BLaER1 treated with 17β-estradiol and CSF1 and Interleukin-3, amounts not matched to agents 10 nM and 100 nM (cell line): ENCODE results near the gene ASTN1.

Experiments used
- H3K27ac ChIP-seq, 11 experiments: shearing (Covaris generic); formaldehyde crosslinking; 2 replicates each; pipeline ENCODE4 v1.8.1; 2022
- H3K27me3 ChIP-seq, 11 experiments: shearing (Covaris generic); formaldehyde crosslinking; 2 replicates each; pipeline ENCODE4 v1.8.1; 2022
- H3K36me3 ChIP-seq, 11 experiments: shearing (Covaris generic); formaldehyde crosslinking; 2 replicates each; pipeline ENCODE4 v1.8.1; 2022
- H3K4me1 ChIP-seq, 10 experiments: shearing (Covaris generic); formaldehyde crosslinking; 2 replicates each; pipeline ENCODE4 v1.8.1; 2022
- H3K4me2 ChIP-seq, 11 experiments: shearing (Covaris generic); formaldehyde crosslinking; 2 replicates each; pipeline ENCODE4 v1.8.1; 2022
- H3K4me3 ChIP-seq, 10 experiments: shearing (Covaris generic); formaldehyde crosslinking; 2 replicates each; pipeline ENCODE4 v1.8.1; 2022
- H3K9ac ChIP-seq, 11 experiments: shearing (Covaris generic); formaldehyde crosslinking; 2 replicates each; pipeline ENCODE4 v1.8.1; 2022
- H3K9me3 ChIP-seq, 11 experiments: shearing (Covaris generic); formaldehyde crosslinking; replicated peaks in 1 of 11; 2 replicates each; pipeline ENCODE4 v1.8.1; 2022
- H4K20me1 ChIP-seq, 11 experiments: shearing (Covaris generic); formaldehyde crosslinking; 2 replicates each; pipeline ENCODE4 v1.8.1; 2022
- Cebpa-rat ChIP-seq, 11 experiments: shearing (Covaris generic); IDR thresholded peaks; 2 replicates each; pipeline ENCODE4 v1.8.1; 2022

Gene ASTN1

GRCh38 chr1:177045151-177045550 lies 119.4 kb downstream of the ASTN1 start:
- no peaks in the 10 kb centered on the region for H3K36me3 ChIP-seq
- H3K4me2 ChIP-seq: no peak overlapping the region
- no peaks in the 10 kb centered on the region for H4K20me1 ChIP-seq
- no peak for TF ChIP-seq Cebpa-rat (IDR thresholded peaks at IDR 0.05)
- no peak overlapping the region for H3K4me3 ChIP-seq
- no peak overlapping the region for H3K9ac ChIP-seq
- no peaks in the 10 kb centered on the region for H3K27me3 ChIP-seq
- no peak overlapping the region for H3K27ac ChIP-seq
- no peaks in the 10 kb centered on the region for H3K9me3 ChIP-seq
- no peaks in the 10 kb centered on the region for H3K4me1 ChIP-seq

- Histone ChIP-seq H3K4me1 (no peaks in the 10 kb centered on the region), H3K27me3 (no peaks in the 10 kb centered on the region), H4K20me1 (no peaks in the 10 kb centered on the region), H3K4me3 (no peak overlapping the region), H3K9ac (no peak overlapping the region), H3K9me3 (no peaks in the 10 kb centered on the region), H3K4me2 (no peak overlapping the region), H3K27ac (no peak overlapping the region), H3K36me3 (no peaks in the 10 kb centered on the region)
- TF ChIP-seq Cebpa-rat (IDR thresholded peaks at IDR 0.05): no peak
Observed at GRCh38 chr1:177044390-177044789, 120.1 kb downstream of the ASTN1 start.

- Histone ChIP-seq H3K27me3 (no peaks in the 10 kb centered on the region), H3K27ac (no peak overlapping the region), H3K9ac (no peak overlapping the region), H3K4me3 (no peak overlapping the region), H4K20me1 (no peaks in the 10 kb centered on the region), H3K4me2 (no peak overlapping the region), H3K36me3 (no peaks in the 10 kb centered on the region), H3K9me3 (no peaks in the 10 kb centered on the region), H3K4me1 (no peaks in the 10 kb centered on the region)
- no peak for TF ChIP-seq Cebpa-rat (IDR thresholded peaks at IDR 0.05)
Observed at GRCh38 chr1:177043597-177043996, 120.9 kb downstream of the ASTN1 start.

- H3K27me3 ChIP-seq: no peaks in the 10 kb centered on the region
- TF ChIP-seq Cebpa-rat (IDR thresholded peaks at IDR 0.05): no peak
- H3K27ac ChIP-seq: no peak overlapping the region
- H3K9ac ChIP-seq: no peak overlapping the region
- no peak overlapping the region for H3K4me3 ChIP-seq
- no peaks in the 10 kb centered on the region for H3K9me3 ChIP-seq
- no peaks in the 10 kb centered on the region for H3K36me3 ChIP-seq
- no peaks in the 10 kb centered on the region for H3K4me1 ChIP-seq
- H3K4me2 ChIP-seq: no peak overlapping the region
- no peaks in the 10 kb centered on the region for H4K20me1 ChIP-seq
Observed at GRCh38 chr1:177035586-177035985, 128.9 kb downstream of the ASTN1 start.

- no peak overlapping the region for H3K4me3 ChIP-seq
- no peaks in the 10 kb centered on the region for H3K36me3 ChIP-seq
- H3K4me1 ChIP-seq: no peaks in the 10 kb centered on the region
- no peaks in the 10 kb centered on the region for H4K20me1 ChIP-seq
- no peak overlapping the region for H3K27ac ChIP-seq
- no peaks in the 10 kb centered on the region for H3K27me3 ChIP-seq
- H3K4me2 ChIP-seq: no peak overlapping the region
- H3K9me3 ChIP-seq: no peaks in the 10 kb centered on the region
- no peak overlapping the region for H3K9ac ChIP-seq
- no peak for TF ChIP-seq Cebpa-rat (IDR thresholded peaks at IDR 0.05)
Observed at GRCh38 chr1:177033628-177034027, 130.9 kb downstream of the ASTN1 start.

- H3K27ac ChIP-seq: no peak overlapping the region
- TF ChIP-seq Cebpa-rat (IDR thresholded peaks at IDR 0.05): no peak
- H3K4me3 ChIP-seq: no peak overlapping the region
- H3K4me1 ChIP-seq: no peaks in the 10 kb centered on the region
- no peaks in the 10 kb centered on the region for H3K9me3 ChIP-seq
- no peak overlapping the region for H3K4me2 ChIP-seq
- H4K20me1 ChIP-seq: no peaks in the 10 kb centered on the region
- no peaks in the 10 kb centered on the region for H3K27me3 ChIP-seq
- H3K9ac ChIP-seq: no peak overlapping the region
- no peaks in the 10 kb centered on the region for H3K36me3 ChIP-seq
Observed at GRCh38 chr1:177032434-177032833, 132.1 kb downstream of the ASTN1 start.

GRCh38 chr1:177024623-177025022 lies 139.9 kb downstream of the ASTN1 start:
- H3K27me3 ChIP-seq: no peaks in the 10 kb centered on the region
- TF ChIP-seq Cebpa-rat (IDR thresholded peaks at IDR 0.05): no peak
- no peaks in the 10 kb centered on the region for H3K4me1 ChIP-seq
- H3K9me3 ChIP-seq: no peaks in the 10 kb centered on the region
- no peaks in the 10 kb centered on the region for H3K36me3 ChIP-seq
- no peak overlapping the region for H3K27ac ChIP-seq
- no peak overlapping the region for H3K4me2 ChIP-seq
- H3K9ac ChIP-seq: no peak overlapping the region
- no peak overlapping the region for H3K4me3 ChIP-seq
- no peaks in the 10 kb centered on the region for H4K20me1 ChIP-seq

- no peak overlapping the region for H3K27ac ChIP-seq
- no peak overlapping the region for H3K9ac ChIP-seq
- no peaks in the 10 kb centered on the region for H3K36me3 ChIP-seq
- no peak overlapping the region for H3K4me3 ChIP-seq
- no peak for TF ChIP-seq Cebpa-rat (IDR thresholded peaks at IDR 0.05)
- H3K4me1 ChIP-seq: no peaks in the 10 kb centered on the region
- H3K27me3 ChIP-seq: no peaks in the 10 kb centered on the region
- H3K4me2 ChIP-seq: no peak overlapping the region
- no peaks in the 10 kb centered on the region for H4K20me1 ChIP-seq
- no peaks in the 10 kb centered on the region for H3K9me3 ChIP-seq
Observed at GRCh38 chr1:177023726-177024125, 140.8 kb downstream of the ASTN1 start.

GRCh38 chr1:177023249-177023648 lies 141.3 kb downstream of the ASTN1 start:
- Histone ChIP-seq H3K27ac (no peak overlapping the region), H3K36me3 (no peaks in the 10 kb centered on the region), H3K9ac (no peak overlapping the region), H3K4me1 (no peaks in the 10 kb centered on the region), H3K4me3 (no peak overlapping the region), H4K20me1 (no peaks in the 10 kb centered on the region), H3K9me3 (no peaks in the 10 kb centered on the region), H3K27me3 (no peaks in the 10 kb centered on the region), H3K4me2 (no peak overlapping the region)
- TF ChIP-seq Cebpa-rat (IDR thresholded peaks at IDR 0.05): no peak

GRCh38 chr1:177021687-177022086 lies 142.8 kb downstream of the ASTN1 start:
- Histone ChIP-seq H3K4me1 (no peaks in the 10 kb centered on the region), H3K4me3 (no peak overlapping the region), H3K36me3 (no peaks in the 10 kb centered on the region), H3K9me3 (no peaks in the 10 kb centered on the region; a peak in 1 of 22 replicates), H3K9ac (no peak overlapping the region), H4K20me1 (no peaks in the 10 kb centered on the region), H3K4me2 (no peak overlapping the region), H3K27me3 (no peaks in the 10 kb centered on the region), H3K27ac (no peak overlapping the region)
- TF ChIP-seq Cebpa-rat (IDR thresholded peaks at IDR 0.05): no peak
